PFSK-1 (cell line): Measurements from ENCODE around the gene CC2D1B.

ENCODE experiments used
- POLR2AphosphoS5 ChIP-seq: IDR thresholded peaks from 2 replicates; pipeline ENCODE4 v1.6.1; 2012; ENCODE audit warnings: low read depth, mild to moderate bottlenecking, control low read depth, low read length, moderate library complexity
- SIN3A ChIP-seq: IDR thresholded peaks from 2 replicates; pipeline ENCODE4 v1.6.1; 2012; ENCODE audit warnings: mild to moderate bottlenecking, low read length, moderate library complexity, borderline replicate concordance; ENCODE audit not compliant: insufficient read depth
- TAF1 ChIP-seq: IDR thresholded peaks from 2 replicates; pipeline ENCODE4 v1.6.1; 2012; ENCODE audit warnings: low read length, control low read depth, borderline replicate concordance; ENCODE audit not compliant: insufficient read depth
- TF ChIP-seq, protein P1 (sequence below), 2 experiments: IDR thresholded peaks; 2 replicates each; pipeline versions ENCODE4 v1.6.1 to v1.8.0; 2011 to 2012; ENCODE audit warnings: low read depth in 2 of 2, low read length in 2 of 2, control low read depth in 1 of 2, inconsistent platforms in 1 of 2, mild to moderate bottlenecking in 1 of 2, moderate library complexity in 1 of 2; ENCODE audit not compliant: insufficient read depth in 1 of 2

DNA sequence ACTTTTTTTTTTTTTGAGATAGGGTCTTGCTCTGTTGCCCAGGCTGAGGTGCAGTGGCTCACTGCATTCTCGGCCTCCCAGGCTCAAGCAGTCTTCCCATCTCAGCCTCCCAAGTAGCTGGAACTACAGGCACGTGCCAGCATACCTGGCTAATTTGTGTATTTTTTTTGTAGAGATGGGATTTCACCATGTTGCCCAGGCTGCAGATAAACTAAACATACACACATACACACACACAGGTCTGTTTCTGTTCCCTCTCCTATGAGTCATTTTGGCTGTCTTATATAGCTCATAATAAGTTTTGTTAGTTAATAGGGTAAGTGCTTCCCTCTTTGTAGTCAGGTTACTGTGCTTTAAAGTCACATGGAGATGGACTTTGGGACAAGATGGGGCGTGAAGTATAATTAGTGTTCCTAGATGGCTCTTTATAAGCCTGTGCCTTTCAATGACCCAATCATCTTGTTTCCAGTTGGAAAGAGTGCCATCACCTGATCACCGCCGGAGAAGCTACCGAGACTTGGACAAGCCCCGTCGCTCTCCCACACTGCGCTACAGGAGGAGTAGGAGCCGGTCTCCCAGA is 47.5 kb upstream of the CC2D1B start:
- TF ChIP-seq POLR2AphosphoS5: no peak
- TF ChIP-seq, protein P1, sequence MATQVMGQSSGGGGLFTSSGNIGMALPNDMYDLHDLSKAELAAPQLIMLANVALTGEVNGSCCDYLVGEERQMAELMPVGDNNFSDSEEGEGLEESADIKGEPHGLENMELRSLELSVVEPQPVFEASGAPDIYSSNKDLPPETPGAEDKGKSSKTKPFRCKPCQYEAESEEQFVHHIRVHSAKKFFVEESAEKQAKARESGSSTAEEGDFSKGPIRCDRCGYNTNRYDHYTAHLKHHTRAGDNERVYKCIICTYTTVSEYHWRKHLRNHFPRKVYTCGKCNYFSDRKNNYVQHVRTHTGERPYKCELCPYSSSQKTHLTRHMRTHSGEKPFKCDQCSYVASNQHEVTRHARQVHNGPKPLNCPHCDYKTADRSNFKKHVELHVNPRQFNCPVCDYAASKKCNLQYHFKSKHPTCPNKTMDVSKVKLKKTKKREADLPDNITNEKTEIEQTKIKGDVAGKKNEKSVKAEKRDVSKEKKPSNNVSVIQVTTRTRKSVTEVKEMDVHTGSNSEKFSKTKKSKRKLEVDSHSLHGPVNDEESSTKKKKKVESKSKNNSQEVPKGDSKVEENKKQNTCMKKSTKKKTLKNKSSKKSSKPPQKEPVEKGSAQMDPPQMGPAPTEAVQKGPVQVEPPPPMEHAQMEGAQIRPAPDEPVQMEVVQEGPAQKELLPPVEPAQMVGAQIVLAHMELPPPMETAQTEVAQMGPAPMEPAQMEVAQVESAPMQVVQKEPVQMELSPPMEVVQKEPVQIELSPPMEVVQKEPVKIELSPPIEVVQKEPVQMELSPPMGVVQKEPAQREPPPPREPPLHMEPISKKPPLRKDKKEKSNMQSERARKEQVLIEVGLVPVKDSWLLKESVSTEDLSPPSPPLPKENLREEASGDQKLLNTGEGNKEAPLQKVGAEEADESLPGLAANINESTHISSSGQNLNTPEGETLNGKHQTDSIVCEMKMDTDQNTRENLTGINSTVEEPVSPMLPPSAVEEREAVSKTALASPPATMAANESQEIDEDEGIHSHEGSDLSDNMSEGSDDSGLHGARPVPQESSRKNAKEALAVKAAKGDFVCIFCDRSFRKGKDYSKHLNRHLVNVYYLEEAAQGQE (IDR thresholded peaks at IDR 0.05; ENCODE audit: insufficient read depth in 1 of 2, low read depth in 2 of 2, low read length in 2 of 2): no peak
- TF ChIP-seq TAF1: no peak
- no peak for TF ChIP-seq SIN3A
